ENCODE results near the gene HDAC7. TPM values are rescaled to one million over a fixed set of nuclear protein-coding genes. Genes with fewer than 3 reads are reported as not detected.

Gene HDAC7
- total and polyA plus RNA-seq, 2 experiments from 2014 or later = 41.3 to 60.1 TPM

GRCh38 chr12:47750229-47750798 lies 69.4 kb downstream of the HDAC7 start:
- peaks cover 18% of the 10 kb centered on the region for H3K27me3 Mint-ChIP-seq (ENCODE audit: insufficient read depth, low read depth, poor library complexity)
- Histone ChIP-seq H3K36me3 (ENCODE audit: insufficient read depth) (no peaks in the 10 kb centered on the region), H3K27ac (ENCODE audit: low read depth) (no peak overlapping the region), H2AFZ (no peak overlapping the region), H3K27me3 (ENCODE audit: insufficient read depth) (no peaks in the 10 kb centered on the region), H3K4me3 (no peak overlapping the region), H3F3A (replicated peaks; ENCODE audit: low read depth) (no peaks in the 10 kb centered on the region), H3K4me2 (no peak overlapping the region), H3K4me1 (ENCODE audit: insufficient read depth) (peaks cover 16% of the 10 kb centered on the region), H3K9me2 (ENCODE audit: insufficient read depth) (no peaks in the 10 kb centered on the region), H4K20me1 (replicated peaks; ENCODE audit: insufficient read depth) (no peaks in the 10 kb centered on the region), H3K79me2 (replicated peaks; ENCODE audit: insufficient read depth) (no peaks in the 10 kb centered on the region)
- H3K27ac Mint-ChIP-seq = no peak overlapping the region
- TF ChIP-seq EZH2 (IDR thresholded peaks at IDR 0.05; ENCODE audit: low read depth, unreplicated experiment) = no peak
- no peak for TF ChIP-seq ZNF331 (CRISPR knock-in tag; IDR thresholded peaks at IDR 0.05; ENCODE audit: low read depth)
- TF ChIP-seq NANOG (IDR thresholded peaks at IDR 0.05; ENCODE audit: borderline replicate concordance) = no peak
- TF ChIP-seq, protein P1, sequence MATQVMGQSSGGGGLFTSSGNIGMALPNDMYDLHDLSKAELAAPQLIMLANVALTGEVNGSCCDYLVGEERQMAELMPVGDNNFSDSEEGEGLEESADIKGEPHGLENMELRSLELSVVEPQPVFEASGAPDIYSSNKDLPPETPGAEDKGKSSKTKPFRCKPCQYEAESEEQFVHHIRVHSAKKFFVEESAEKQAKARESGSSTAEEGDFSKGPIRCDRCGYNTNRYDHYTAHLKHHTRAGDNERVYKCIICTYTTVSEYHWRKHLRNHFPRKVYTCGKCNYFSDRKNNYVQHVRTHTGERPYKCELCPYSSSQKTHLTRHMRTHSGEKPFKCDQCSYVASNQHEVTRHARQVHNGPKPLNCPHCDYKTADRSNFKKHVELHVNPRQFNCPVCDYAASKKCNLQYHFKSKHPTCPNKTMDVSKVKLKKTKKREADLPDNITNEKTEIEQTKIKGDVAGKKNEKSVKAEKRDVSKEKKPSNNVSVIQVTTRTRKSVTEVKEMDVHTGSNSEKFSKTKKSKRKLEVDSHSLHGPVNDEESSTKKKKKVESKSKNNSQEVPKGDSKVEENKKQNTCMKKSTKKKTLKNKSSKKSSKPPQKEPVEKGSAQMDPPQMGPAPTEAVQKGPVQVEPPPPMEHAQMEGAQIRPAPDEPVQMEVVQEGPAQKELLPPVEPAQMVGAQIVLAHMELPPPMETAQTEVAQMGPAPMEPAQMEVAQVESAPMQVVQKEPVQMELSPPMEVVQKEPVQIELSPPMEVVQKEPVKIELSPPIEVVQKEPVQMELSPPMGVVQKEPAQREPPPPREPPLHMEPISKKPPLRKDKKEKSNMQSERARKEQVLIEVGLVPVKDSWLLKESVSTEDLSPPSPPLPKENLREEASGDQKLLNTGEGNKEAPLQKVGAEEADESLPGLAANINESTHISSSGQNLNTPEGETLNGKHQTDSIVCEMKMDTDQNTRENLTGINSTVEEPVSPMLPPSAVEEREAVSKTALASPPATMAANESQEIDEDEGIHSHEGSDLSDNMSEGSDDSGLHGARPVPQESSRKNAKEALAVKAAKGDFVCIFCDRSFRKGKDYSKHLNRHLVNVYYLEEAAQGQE (IDR thresholded peaks at IDR 0.05; ENCODE audit: unreplicated experiment) = no peak
- TF ChIP-seq, protein P2, sequence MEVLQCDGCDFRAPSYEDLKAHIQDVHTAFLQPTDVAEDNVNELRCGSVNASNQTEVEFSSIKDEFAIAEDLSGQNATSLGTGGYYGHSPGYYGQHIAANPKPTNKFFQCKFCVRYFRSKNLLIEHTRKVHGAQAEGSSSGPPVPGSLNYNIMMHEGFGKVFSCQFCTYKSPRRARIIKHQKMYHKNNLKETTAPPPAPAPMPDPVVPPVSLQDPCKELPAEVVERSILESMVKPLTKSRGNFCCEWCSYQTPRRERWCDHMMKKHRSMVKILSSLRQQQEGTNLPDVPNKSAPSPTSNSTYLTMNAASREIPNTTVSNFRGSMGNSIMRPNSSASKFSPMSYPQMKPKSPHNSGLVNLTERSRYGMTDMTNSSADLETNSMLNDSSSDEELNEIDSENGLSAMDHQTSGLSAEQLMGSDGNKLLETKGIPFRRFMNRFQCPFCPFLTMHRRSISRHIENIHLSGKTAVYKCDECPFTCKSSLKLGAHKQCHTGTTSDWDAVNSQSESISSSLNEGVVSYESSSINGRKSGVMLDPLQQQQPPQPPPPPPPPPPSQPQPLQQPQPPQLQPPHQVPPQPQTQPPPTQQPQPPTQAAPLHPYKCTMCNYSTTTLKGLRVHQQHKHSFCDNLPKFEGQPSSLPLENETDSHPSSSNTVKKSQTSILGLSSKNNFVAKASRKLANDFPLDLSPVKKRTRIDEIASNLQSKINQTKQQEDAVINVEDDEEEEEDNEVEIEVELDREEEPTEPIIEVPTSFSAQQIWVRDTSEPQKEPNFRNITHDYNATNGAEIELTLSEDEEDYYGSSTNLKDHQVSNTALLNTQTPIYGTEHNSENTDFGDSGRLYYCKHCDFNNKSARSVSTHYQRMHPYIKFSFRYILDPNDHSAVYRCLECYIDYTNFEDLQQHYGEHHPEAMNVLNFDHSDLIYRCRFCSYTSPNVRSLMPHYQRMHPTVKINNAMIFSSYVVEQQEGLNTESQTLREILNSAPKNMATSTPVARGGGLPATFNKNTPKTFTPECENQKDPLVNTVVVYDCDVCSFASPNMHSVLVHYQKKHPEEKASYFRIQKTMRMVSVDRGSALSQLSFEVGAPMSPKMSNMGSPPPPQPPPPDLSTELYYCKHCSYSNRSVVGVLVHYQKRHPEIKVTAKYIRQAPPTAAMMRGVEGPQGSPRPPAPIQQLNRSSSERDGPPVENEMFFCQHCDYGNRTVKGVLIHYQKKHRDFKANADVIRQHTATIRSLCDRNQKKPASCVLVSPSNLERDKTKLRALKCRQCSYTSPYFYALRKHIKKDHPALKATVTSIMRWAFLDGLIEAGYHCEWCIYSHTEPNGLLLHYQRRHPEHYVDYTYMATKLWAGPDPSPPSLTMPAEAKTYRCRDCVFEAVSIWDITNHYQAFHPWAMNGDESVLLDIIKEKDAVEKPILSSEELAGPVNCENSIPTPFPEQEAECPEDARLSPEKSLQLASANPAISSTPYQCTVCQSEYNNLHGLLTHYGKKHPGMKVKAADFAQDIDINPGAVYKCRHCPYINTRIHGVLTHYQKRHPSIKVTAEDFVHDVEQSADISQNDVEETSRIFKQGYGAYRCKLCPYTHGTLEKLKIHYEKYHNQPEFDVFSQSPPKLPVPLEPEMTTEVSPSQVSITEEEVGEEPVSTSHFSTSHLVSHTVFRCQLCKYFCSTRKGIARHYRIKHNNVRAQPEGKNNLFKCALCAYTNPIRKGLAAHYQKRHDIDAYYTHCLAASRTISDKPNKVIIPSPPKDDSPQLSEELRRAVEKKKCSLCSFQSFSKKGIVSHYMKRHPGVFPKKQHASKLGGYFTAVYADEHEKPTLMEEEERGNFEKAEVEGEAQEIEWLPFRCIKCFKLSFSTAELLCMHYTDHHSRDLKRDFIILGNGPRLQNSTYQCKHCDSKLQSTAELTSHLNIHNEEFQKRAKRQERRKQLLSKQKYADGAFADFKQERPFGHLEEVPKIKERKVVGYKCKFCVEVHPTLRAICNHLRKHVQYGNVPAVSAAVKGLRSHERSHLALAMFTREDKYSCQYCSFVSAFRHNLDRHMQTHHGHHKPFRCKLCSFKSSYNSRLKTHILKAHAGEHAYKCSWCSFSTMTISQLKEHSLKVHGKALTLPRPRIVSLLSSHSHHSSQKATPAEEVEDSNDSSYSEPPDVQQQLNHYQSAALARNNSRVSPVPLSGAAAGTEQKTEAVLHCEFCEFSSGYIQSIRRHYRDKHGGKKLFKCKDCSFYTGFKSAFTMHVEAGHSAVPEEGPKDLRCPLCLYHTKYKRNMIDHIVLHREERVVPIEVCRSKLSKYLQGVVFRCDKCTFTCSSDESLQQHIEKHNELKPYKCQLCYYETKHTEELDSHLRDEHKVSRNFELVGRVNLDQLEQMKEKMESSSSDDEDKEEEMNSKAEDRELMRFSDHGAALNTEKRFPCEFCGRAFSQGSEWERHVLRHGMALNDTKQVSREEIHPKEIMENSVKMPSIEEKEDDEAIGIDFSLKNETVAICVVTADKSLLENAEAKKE (CRISPR knock-in tag; IDR thresholded peaks at IDR 0.05) = no peak
- no peak for TF ChIP-seq CREB1 (CRISPR knock-in tag; IDR thresholded peaks at IDR 0.05; ENCODE audit: low read depth)
- no peak for TF ChIP-seq ETS1 (IDR thresholded peaks at IDR 0.05)
- TF ChIP-seq, protein P3, sequence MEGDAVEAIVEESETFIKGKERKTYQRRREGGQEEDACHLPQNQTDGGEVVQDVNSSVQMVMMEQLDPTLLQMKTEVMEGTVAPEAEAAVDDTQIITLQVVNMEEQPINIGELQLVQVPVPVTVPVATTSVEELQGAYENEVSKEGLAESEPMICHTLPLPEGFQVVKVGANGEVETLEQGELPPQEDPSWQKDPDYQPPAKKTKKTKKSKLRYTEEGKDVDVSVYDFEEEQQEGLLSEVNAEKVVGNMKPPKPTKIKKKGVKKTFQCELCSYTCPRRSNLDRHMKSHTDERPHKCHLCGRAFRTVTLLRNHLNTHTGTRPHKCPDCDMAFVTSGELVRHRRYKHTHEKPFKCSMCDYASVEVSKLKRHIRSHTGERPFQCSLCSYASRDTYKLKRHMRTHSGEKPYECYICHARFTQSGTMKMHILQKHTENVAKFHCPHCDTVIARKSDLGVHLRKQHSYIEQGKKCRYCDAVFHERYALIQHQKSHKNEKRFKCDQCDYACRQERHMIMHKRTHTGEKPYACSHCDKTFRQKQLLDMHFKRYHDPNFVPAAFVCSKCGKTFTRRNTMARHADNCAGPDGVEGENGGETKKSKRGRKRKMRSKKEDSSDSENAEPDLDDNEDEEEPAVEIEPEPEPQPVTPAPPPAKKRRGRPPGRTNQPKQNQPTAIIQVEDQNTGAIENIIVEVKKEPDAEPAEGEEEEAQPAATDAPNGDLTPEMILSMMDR (conservative IDR thresholded peaks at IDR 0.05; ENCODE audit: low read depth in 2 of 2) = no peak
- no peak for TF ChIP-seq STAT1 (IDR thresholded peaks at IDR 0.05; ENCODE audit: unreplicated experiment)
- TF ChIP-seq JUNB (IDR thresholded peaks at IDR 0.05; ENCODE audit: unreplicated experiment) = no peak
- no peak for TF ChIP-seq POLR2AphosphoS5 (IDR thresholded peaks at IDR 0.05; ENCODE audit: low read depth)
- no peak for TF ChIP-seq EZH2phosphoT487 (IDR thresholded peaks at IDR 0.05; ENCODE audit: unreplicated experiment)
- TF ChIP-seq ZNF114 (CRISPR knock-in tag; IDR thresholded peaks at IDR 0.05) = no peak
- ATAC-seq (no peak), DNase-seq (ENCODE audit: low spot score) (no peak)
- no peak overlapping the region for H3K4me3 Mint-ChIP-seq
- H3K9me3 Mint-ChIP-seq = no peaks in the 10 kb centered on the region
- H3K36me3 Mint-ChIP-seq (ENCODE audit: low read depth) = peaks cover 4% of the 10 kb centered on the region; the same call in 1 of the 3 replicates
- peaks cover 46% of the 10 kb centered on the region for H3K4me1 Mint-ChIP-seq

All from GM23338 (cell line).